Keratinocyte (primary cell): ENCODE results near the gene TLCD3A. TPM values are rescaled to one million over a fixed set of nuclear protein-coding genes. Genes with fewer than 3 reads are reported as not detected.

Experiments used
- DNase-seq: peaks from one replicate; pipeline ENCODE4 v3.0.0-alpha.2; 2011; ENCODE audit warnings: low read depth, missing footprints, low spot score
- FAIRE-seq: peaks from 2 replicates; lab custom pipeline; 2011; peaks lifted over from hg19 to GRCh38; lab: Jason Lieb, UNC
- H2AFZ ChIP-seq: 2 replicates; pipeline ENCODE4 v1.6.0; 2012; ENCODE audit warnings: low read length, control low read depth, inconsistent platforms; ENCODE audit not compliant: control insufficient read depth
- H3K27ac ChIP-seq: 2 replicates; pipeline ENCODE4 v1.5.1; 2011; ENCODE audit warnings: low read length; ENCODE audit not compliant: control insufficient read depth, insufficient read depth
- H3K27me3 ChIP-seq: 3 replicates; pipeline ENCODE4 v1.6.0; 2011; ENCODE audit warnings: low read length; ENCODE audit not compliant: control insufficient read depth, insufficient read depth; ENCODE audit errors: extremely low read depth
- H3K36me3 ChIP-seq, 2 experiments: 2 replicates in 1 of 2; 3 replicates in 1 of 2; pipeline ENCODE4 v1.5.1; 2011; ENCODE audit warnings: low read length in 2 of 2, mild to moderate bottlenecking in 1 of 2; ENCODE audit not compliant: control insufficient read depth in 2 of 2, insufficient read depth in 2 of 2; ENCODE audit errors: extremely low read depth in 1 of 2
- H3K4me1 ChIP-seq: 3 replicates; pipeline ENCODE4 v1.5.1; 2011; ENCODE audit warnings: low read length; ENCODE audit not compliant: control insufficient read depth, insufficient read depth; ENCODE audit errors: extremely low read depth
- H3K4me2 ChIP-seq: 3 replicates; pipeline ENCODE4 v1.6.0; 2011; ENCODE audit warnings: low read depth, low read length; ENCODE audit not compliant: control insufficient read depth, insufficient read depth; ENCODE audit errors: extremely low read depth
- H3K4me3 ChIP-seq, 3 experiments: fragments of 200-600 bp in 1 of 3; sonication (generic) in 1 of 3; 2 replicates in 2 of 3; 3 replicates in 1 of 3; pipeline ENCODE4 v1.5.1; 2011 to 2016; ENCODE audit warnings: low read length in 3 of 3, mild to moderate bottlenecking in 3 of 3, control low read depth in 2 of 3, inconsistent platforms in 1 of 3, low read depth in 1 of 3, mixed read lengths in 1 of 3, mixed run types in 1 of 3, moderate library complexity in 1 of 3; ENCODE audit not compliant: control insufficient read depth in 2 of 3, insufficient read depth in 2 of 3; ENCODE audit errors: extremely low read depth in 1 of 3
- H3K79me2 ChIP-seq: 2 replicates; pipeline ENCODE4 v1.6.0; 2012; ENCODE audit warnings: low read length; ENCODE audit not compliant: control insufficient read depth, insufficient read depth
- H3K9ac ChIP-seq: 3 replicates; pipeline ENCODE4 v1.6.0; 2011; ENCODE audit warnings: low read length; ENCODE audit not compliant: control insufficient read depth, insufficient read depth; ENCODE audit errors: extremely low read depth
- H3K9me1 ChIP-seq: 3 replicates; pipeline ENCODE4 v1.6.0; 2011; ENCODE audit warnings: low read length; ENCODE audit not compliant: control insufficient read depth, insufficient read depth; ENCODE audit errors: extremely low read depth
- H3K9me3 ChIP-seq: 2 replicates; pipeline ENCODE4 v1.5.1; 2012; ENCODE audit warnings: low read depth, low read length; ENCODE audit not compliant: control insufficient read depth
- H4K20me1 ChIP-seq: 3 replicates; pipeline ENCODE4 v1.6.0; 2011; ENCODE audit warnings: low read length; ENCODE audit not compliant: control insufficient read depth, insufficient read depth; ENCODE audit errors: extremely low read depth
- EZH2 ChIP-seq: IDR thresholded peaks from one replicate; pipeline ENCODE4 v1.6.1; 2012; ENCODE audit warnings: inconsistent platforms, mild to moderate bottlenecking, low read length, moderate library complexity
- dilution Hi-C: fragments of 300-500 bp; cut with MboI; formaldehyde crosslinking; loops from one replicate; pipeline ENCODE4 v1.7.0; 2020; ENCODE audit warnings: low sequenced_read_pairs; ENCODE audit not compliant: extremely low pct_ligation_motif_present
- polyA plus RNA-seq, 5 experiments: library from polyadenylated mRNA; depleted of rRNA in 3 of 5; stranded (reverse) in 3 of 5; stranded (forward) in 1 of 5; unstranded in 1 of 5; fragments of >200 nt; gene quantifications; 1 replicate in 1 of 5; 2 replicates in 3 of 5; 3 replicates in 1 of 5; pipeline versions ENCODE4 v1.2.1 to v1.2.3, GENCODE V29; 2011 to 2012; ENCODE audit warnings: missing spikeins in 2 of 5, low read depth in 1 of 5, low replicate concordance in 1 of 5
- TF ChIP-seq, protein P1 (sequence below), 3 experiments: IDR thresholded peaks in 1 of 3; conservative IDR thresholded peaks in 1 of 3; optimal IDR thresholded peaks in 1 of 3; 2 replicates in 2 of 3; 3 replicates in 1 of 3; pipeline versions ENCODE3 to v1.5.1; 2011; ENCODE audit warnings: low read length in 3 of 3, mild to moderate bottlenecking in 3 of 3, moderate library complexity in 2 of 3, control low read depth in 1 of 3, inconsistent platforms in 1 of 3; ENCODE audit not compliant: insufficient read depth in 2 of 3; ENCODE audit errors: extremely low read depth in 1 of 3

TLCD3A gene
- polyA plus RNA-seq, 1 donor (not counting 4 experiments of a cell fraction or from before 2014, with no cell fraction given), result 34.1 TPM

DNA sequence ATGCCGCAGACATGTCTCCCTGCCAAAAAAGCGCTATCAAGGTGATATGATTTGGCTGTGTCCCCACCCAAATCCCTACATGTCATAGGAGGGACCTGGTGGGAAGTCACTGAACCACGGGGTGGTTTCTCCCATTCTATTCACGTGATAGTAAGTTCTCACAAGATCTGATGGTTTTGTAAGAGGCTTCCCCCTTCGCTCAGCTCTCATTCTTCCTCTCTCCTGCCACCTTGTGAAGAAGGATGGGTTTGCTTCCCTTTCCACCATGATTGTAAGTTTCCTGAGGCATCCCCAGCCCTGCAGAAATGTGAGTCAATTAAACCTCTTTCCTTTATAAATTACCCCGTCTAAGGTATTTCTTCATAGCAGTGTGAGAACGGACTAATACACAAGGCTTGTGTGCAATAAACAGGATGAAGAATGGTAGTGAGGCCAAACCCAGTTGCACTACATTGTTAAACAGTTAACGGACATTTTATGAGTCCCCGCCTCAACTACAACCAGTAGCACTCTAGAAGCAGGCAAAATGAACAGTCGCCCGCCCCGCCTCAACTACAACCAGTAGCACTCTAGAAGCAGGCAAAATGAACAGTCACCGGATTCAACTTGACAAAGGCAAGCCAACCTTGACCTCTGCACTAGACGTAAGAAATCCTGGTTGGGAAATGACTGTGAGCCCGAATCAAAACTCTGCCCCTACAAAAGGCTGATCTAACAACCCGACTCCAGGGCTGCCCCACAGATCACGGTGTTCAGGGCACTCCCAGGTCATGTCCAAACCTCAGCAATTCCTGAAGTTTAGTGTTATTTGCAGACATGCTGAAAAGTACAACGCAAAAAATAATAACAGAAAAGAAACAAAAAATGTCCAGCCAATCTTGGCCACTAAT lies 44.1 kb upstream of the TLCD3A start:
- DNase-seq (no peak), FAIRE-seq (no peak)
- H3K79me2 ChIP-seq, result peaks cover 2% of the 10 kb centered on the region
- H3K36me3 ChIP-seq, result peaks cover 3 to 14% of the 10 kb centered on the region in 2 experiments
- no peak overlapping the region for H3K27ac ChIP-seq
- H3K9me3 ChIP-seq, result no peaks in the 10 kb centered on the region
- no peak overlapping the region for H3K4me3 ChIP-seq
- no peak overlapping the region for H3K9ac ChIP-seq
- dilution Hi-C loops, result no loop called here
- peaks cover 25% of the 10 kb centered on the region for H3K4me1 ChIP-seq
- H4K20me1 ChIP-seq, result no peaks in the 10 kb centered on the region
- TF ChIP-seq, protein P1, sequence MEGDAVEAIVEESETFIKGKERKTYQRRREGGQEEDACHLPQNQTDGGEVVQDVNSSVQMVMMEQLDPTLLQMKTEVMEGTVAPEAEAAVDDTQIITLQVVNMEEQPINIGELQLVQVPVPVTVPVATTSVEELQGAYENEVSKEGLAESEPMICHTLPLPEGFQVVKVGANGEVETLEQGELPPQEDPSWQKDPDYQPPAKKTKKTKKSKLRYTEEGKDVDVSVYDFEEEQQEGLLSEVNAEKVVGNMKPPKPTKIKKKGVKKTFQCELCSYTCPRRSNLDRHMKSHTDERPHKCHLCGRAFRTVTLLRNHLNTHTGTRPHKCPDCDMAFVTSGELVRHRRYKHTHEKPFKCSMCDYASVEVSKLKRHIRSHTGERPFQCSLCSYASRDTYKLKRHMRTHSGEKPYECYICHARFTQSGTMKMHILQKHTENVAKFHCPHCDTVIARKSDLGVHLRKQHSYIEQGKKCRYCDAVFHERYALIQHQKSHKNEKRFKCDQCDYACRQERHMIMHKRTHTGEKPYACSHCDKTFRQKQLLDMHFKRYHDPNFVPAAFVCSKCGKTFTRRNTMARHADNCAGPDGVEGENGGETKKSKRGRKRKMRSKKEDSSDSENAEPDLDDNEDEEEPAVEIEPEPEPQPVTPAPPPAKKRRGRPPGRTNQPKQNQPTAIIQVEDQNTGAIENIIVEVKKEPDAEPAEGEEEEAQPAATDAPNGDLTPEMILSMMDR (optimal IDR thresholded peaks at IDR 0.05 in 1 of 3, IDR thresholded peaks at IDR 0.05 in 1 of 3, conservative IDR thresholded peaks at IDR 0.05 in 1 of 3; ENCODE audit: extremely low read depth in 1 of 3, insufficient read depth in 2 of 3, low read length in 3 of 3), result no peak
- no peak for TF ChIP-seq EZH2
- H3K27me3 ChIP-seq, result no peaks in the 10 kb centered on the region
- H3K9me1 ChIP-seq, result no peaks in the 10 kb centered on the region
- H2AFZ ChIP-seq, result no peak overlapping the region
- H3K4me2 ChIP-seq, result no peak overlapping the region

DNA sequence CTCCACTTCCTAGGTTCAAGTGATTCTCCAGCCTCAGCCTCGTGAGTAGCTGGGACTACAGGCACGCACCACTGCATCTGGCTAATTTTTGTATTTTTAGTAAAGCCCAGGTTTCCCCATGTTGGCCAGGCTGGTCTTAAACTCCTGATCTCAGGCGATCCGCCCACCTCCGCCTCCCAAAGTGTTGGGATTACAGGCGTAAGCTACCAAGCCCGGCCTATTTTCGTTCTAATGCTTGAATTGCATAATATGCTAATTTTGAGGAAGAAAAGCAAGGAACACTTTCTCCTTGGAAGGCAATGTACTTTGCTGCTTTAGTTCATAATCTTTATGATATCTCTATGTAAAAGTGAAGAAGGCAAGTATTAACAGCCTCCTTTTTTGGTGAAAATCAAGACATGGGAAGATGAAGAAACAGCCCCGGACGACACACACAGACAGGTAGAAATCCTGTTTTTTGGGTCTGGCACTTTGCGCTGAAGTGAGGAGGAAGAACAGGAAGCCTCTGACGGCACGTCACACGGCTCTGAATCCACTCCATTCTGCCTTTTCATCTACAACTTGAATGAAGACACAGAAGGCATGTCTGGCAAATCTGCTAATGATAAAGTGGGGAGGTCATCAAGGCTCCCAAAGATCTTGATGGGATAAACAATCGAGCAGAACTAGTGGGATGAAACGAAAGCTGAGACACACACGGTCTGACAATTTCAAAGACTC lies 42.7 kb upstream of the TLCD3A start:
- dilution Hi-C loops, result no loop called here
- Histone ChIP-seq H3K27me3 (no peaks in the 10 kb centered on the region), H3K4me3 (no peak overlapping the region), H3K9me3 (no peaks in the 10 kb centered on the region), H3K79me2 (peaks cover 2% of the 10 kb centered on the region), H3K9me1 (no peaks in the 10 kb centered on the region), H2AFZ (no peak overlapping the region), H4K20me1 (no peaks in the 10 kb centered on the region), H3K4me2 (no peak overlapping the region), H3K27ac (no peak overlapping the region), H3K36me3 (peaks cover 3 to 14% of the 10 kb centered on the region in 2 experiments), H3K9ac (no peak overlapping the region), H3K4me1 (peaks cover 37% of the 10 kb centered on the region)
- no peak for FAIRE-seq
- no peak for TF ChIP-seq EZH2
- TF ChIP-seq, protein P1 (optimal IDR thresholded peaks at IDR 0.05 in 1 of 3, IDR thresholded peaks at IDR 0.05 in 1 of 3, conservative IDR thresholded peaks at IDR 0.05 in 1 of 3; ENCODE audit: extremely low read depth in 1 of 3, insufficient read depth in 2 of 3, low read length in 3 of 3), result no peak
- DNase-seq, result no peak
